RWPE2 (cell line): ENCODE data around the gene COL8A1.

Experiments
- ATAC-seq: fragments of 200-7000 bp; cut with Tn5 transposase; 3 replicates; pipeline ENCODE4 v1.9.1; 2021; ENCODE audit warnings: low read depth
- DNase-seq: peaks from one replicate; pipeline ENCODE4 v3.0.0-alpha.2; 2020; ENCODE audit warnings: low spot score
- H3K27ac ChIP-seq: fragments of 450-650 bp; 2 replicates; pipeline ENCODE4 v1.5.1; 2017; ENCODE audit warnings: mild to moderate bottlenecking; ENCODE audit not compliant: poor library complexity, severe bottlenecking
- H3K27me3 ChIP-seq: fragments of 250-450 bp; sonication (Bioruptor Pico); 2 replicates; pipeline ENCODE4 v1.5.1; 2021; ENCODE audit warnings: mild to moderate bottlenecking, moderate library complexity; ENCODE audit not compliant: insufficient read depth, poor library complexity, severe bottlenecking
- H3K36me3 ChIP-seq: fragments of 250-450 bp; sonication (Bioruptor Pico); 2 replicates; pipeline ENCODE4 v1.5.1; 2020; ENCODE audit warnings: low read depth, mild to moderate bottlenecking, moderate library complexity
- H3K4me1 ChIP-seq: fragments of 250-450 bp; sonication (Bioruptor Pico); 2 replicates; pipeline ENCODE4 v1.5.1; 2021; ENCODE audit warnings: mild to moderate bottlenecking, moderate library complexity; ENCODE audit not compliant: insufficient read depth, poor library complexity, severe bottlenecking
- H3K4me3 ChIP-seq: fragments of 250-450 bp; sonication (Bioruptor Pico); 2 replicates; pipeline ENCODE4 v1.5.1; 2021; ENCODE audit warnings: mild to moderate bottlenecking, moderate library complexity; ENCODE audit not compliant: severe bottlenecking
- H3K9me3 ChIP-seq: fragments of 250-450 bp; sonication (Bioruptor Pico); 2 replicates; pipeline ENCODE4 v1.5.1; 2021; ENCODE audit warnings: mild to moderate bottlenecking, moderate library complexity; ENCODE audit not compliant: severe bottlenecking
- CTCF ChIP-seq: fragments of 450-650 bp; IDR thresholded peaks from one replicate; pipeline ENCODE4 v1.5.1; 2017; ENCODE audit warnings: mild to moderate bottlenecking, moderate library complexity; ENCODE audit not compliant: poor library complexity, severe bottlenecking

The COL8A1 gene

GRCh38 chr3:99683465-99683864 lies 45.1 kb downstream of the COL8A1 start:
- Histone ChIP-seq H3K4me3 (no peak overlapping the region), H3K4me1 (no peaks in the 10 kb centered on the region), H3K36me3 (peaks cover 94% of the 10 kb centered on the region), H3K9me3 (no peaks in the 10 kb centered on the region), H3K27ac (peak overlapping the region; percentile 2), H3K27me3 (no peaks in the 10 kb centered on the region)
- no peak for DNase-seq
- no peak for ATAC-seq
- no peak for TF ChIP-seq CTCF

GRCh38 chr3:99683876-99684275 lies 45.5 kb downstream of the COL8A1 start:
- TF ChIP-seq CTCF: no peak
- H3K4me1 ChIP-seq: no peaks in the 10 kb centered on the region
- peaks cover 92% of the 10 kb centered on the region for H3K36me3 ChIP-seq
- H3K27ac ChIP-seq: peak overlapping the region; percentile 2
- no peaks in the 10 kb centered on the region for H3K27me3 ChIP-seq
- H3K4me3 ChIP-seq: no peak overlapping the region
- ATAC-seq (no peak), DNase-seq (no peak)
- no peaks in the 10 kb centered on the region for H3K9me3 ChIP-seq

- H3K4me3 ChIP-seq: no peak overlapping the region
- H3K27me3 ChIP-seq: no peaks in the 10 kb centered on the region
- no peaks in the 10 kb centered on the region for H3K4me1 ChIP-seq
- TF ChIP-seq CTCF: no peak
- DNase-seq (no peak), ATAC-seq (no peak)
- no peaks in the 10 kb centered on the region for H3K9me3 ChIP-seq
- no peak overlapping the region for H3K27ac ChIP-seq
- peaks cover 91% of the 10 kb centered on the region for H3K36me3 ChIP-seq
Measured at GRCh38 chr3:99684644-99685043, 46.2 kb downstream of the COL8A1 start.

GRCh38 chr3:99686469-99686868 lies 48.1 kb downstream of the COL8A1 start:
- H3K27ac ChIP-seq: peak overlapping the region; percentile 15
- no peaks in the 10 kb centered on the region for H3K27me3 ChIP-seq
- ATAC-seq (peak; percentile 20; the same call in 1 of the 3 replicates), DNase-seq (no peak)
- H3K36me3 ChIP-seq: peaks cover 93% of the 10 kb centered on the region
- no peak for TF ChIP-seq CTCF
- no peaks in the 10 kb centered on the region for H3K4me1 ChIP-seq
- H3K4me3 ChIP-seq: no peak overlapping the region
- H3K9me3 ChIP-seq: no peaks in the 10 kb centered on the region

- TF ChIP-seq CTCF: peak; percentile 86
- DNase-seq: no peak
- Histone ChIP-seq H3K27ac (peak overlapping the region; percentile 15), H3K4me3 (no peak overlapping the region), H3K27me3 (no peaks in the 10 kb centered on the region), H3K9me3 (no peaks in the 10 kb centered on the region), H3K4me1 (no peaks in the 10 kb centered on the region), H3K36me3 (peaks cover 93% of the 10 kb centered on the region)
- peak; percentile 56 for ATAC-seq
Measured at GRCh38 chr3:99686955-99687612, 48.7 kb downstream of the COL8A1 start.
